Activated naive CD8-positive, alpha-beta T cell (primary cell): ENCODE data around the gene RAB24.
"Not testable (repeated sequence)": the region's sequence is repeated elsewhere in the genome, so short reads cannot be mapped to it uniquely, and the experiment has no call there.

Source experiments
- H3K27ac Mint-ChIP-seq: one replicate; pipeline ENCODE4 v1.8.0; 2021; ENCODE audit warnings: mixed read lengths
- H3K27me3 Mint-ChIP-seq: one replicate; pipeline ENCODE4 v1.8.0; 2021; ENCODE audit warnings: mixed read lengths
- H3K36me3 Mint-ChIP-seq: one replicate; pipeline ENCODE4 v1.8.0; 2021; ENCODE audit warnings: mixed read lengths
- H3K4me1 Mint-ChIP-seq: one replicate; pipeline ENCODE4 v1.8.0; 2021; ENCODE audit warnings: low read depth, mixed read lengths
- H3K4me3 Mint-ChIP-seq: one replicate; pipeline ENCODE4 v1.8.0; 2021; ENCODE audit warnings: mild to moderate bottlenecking, mixed read lengths
- H3K9me3 Mint-ChIP-seq: one replicate; pipeline ENCODE4 v1.8.0; 2021; ENCODE audit warnings: low read depth, mixed read lengths

The RAB24 gene

DNA sequence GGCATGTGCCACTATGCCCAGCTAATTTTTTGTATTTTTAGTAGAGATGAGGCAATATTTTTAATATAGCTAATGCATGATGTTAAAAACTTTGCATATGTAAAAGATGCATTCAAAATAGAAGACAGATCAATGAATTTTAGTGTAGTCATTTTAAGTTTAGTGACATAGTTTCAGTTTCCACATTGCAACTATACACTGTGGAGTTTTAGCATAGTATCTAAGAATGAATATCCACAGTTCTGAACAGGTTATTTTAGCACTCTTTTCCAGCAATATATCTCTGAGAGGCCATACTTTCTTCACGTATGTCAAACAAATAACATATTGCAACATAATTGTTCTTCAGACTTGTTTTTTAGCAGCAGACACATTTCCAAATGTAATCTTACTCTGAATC, 39.3 kb downstream of the RAB24 start:
- Mint-ChIP-seq H3K4me3 (no peak overlapping the region), H3K36me3 (peaks cover 11% of the 10 kb centered on the region), H3K4me1 (peaks cover 2% of the 10 kb centered on the region), H3K27me3 (no peaks in the 10 kb centered on the region), H3K27ac (no peak overlapping the region), H3K9me3 (no peaks in the 10 kb centered on the region)

DNA sequence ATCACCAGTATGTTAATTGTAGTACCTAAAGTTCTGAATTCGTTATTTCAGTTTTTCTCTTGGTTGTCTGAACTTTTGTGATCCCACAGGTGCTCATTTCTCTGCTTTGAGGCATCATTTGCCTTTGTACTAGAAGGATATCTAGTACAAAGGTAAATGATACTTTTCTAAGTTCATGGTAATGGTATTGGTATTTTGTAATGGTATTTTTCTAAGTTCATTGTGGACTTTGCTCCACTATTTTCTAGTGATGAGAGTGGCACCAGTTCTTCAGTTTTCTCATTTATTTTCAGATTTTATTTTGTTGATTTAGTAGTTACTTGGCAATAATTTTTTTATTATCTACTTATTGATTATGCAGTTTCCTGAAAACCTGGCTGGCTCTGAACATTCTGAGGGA, 42.0 kb downstream of the RAB24 start:
- Mint-ChIP-seq H3K27me3 (no peaks in the 10 kb centered on the region), H3K4me1 (peaks cover 2% of the 10 kb centered on the region), H3K36me3 (peaks cover 9% of the 10 kb centered on the region), H3K27ac (no peak overlapping the region), H3K4me3 (no peak overlapping the region), H3K9me3 (no peaks in the 10 kb centered on the region)

DNA sequence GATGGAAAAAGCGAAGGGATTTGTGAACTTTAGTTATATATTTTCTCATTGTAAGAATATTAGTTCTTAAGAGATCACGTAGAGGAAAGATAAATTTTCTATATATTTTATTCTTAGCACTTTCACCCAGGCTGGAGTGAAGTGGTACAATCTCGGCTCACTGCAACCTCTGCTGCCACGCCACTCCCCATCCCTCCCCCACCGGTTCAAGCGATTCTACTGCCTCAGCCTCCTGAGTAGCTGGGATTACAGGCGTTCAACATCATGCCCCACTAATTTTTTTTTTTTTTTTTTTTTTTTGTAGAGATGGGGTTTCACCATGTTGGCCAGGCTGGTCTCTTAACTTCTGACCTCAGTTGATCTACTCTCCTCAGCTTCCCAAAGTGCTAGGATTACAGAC, 42.6 kb downstream of the RAB24 start:
- Mint-ChIP-seq H3K4me3 (no peak overlapping the region), H3K27ac (no peak overlapping the region), H3K36me3 (peaks cover 9% of the 10 kb centered on the region), H3K4me1 (peaks cover 2% of the 10 kb centered on the region), H3K9me3 (no peaks in the 10 kb centered on the region), H3K27me3 (no peaks in the 10 kb centered on the region)

GRCh38 chr5:177258711-177259110, 44.8 kb downstream of the RAB24 start:
- peaks cover 12% of the 10 kb centered on the region for H3K36me3 Mint-ChIP-seq
- H3K27me3 Mint-ChIP-seq, H3K27ac Mint-ChIP-seq, H3K4me1 Mint-ChIP-seq, H3K4me3 Mint-ChIP-seq, H3K9me3 Mint-ChIP-seq: not testable (repeated sequence)

- no peak overlapping the region for H3K27ac Mint-ChIP-seq
- no peak overlapping the region for H3K4me3 Mint-ChIP-seq
- H3K27me3 Mint-ChIP-seq: no peaks in the 10 kb centered on the region
- peaks cover 2% of the 10 kb centered on the region for H3K4me1 Mint-ChIP-seq
- no peaks in the 10 kb centered on the region for H3K9me3 Mint-ChIP-seq
- peaks cover 6% of the 10 kb centered on the region for H3K36me3 Mint-ChIP-seq
Measured at GRCh38 chr5:177256296-177256695, 47.2 kb downstream of the RAB24 start.

DNA sequence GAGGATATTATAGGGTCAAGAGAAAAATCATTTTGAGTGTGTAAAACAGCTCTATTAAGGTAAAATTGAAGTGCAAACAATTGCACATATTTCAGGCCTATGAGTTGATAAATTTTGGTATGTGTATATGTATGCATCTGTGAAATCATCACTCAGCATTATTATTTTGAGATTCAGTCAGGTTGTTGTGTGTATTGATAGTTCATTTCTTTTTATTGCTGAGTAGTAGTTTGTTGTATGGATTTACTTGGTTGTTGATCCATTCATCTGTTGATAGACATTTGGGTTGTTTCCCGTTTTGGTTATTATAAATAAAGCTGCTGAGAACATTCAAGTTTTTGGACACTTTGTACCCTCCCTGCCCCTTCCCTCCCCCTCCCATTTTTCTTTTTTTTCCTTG, 50.3 kb downstream of the RAB24 start:
- H3K27ac Mint-ChIP-seq: peak overlapping the region; percentile 4
- H3K9me3 Mint-ChIP-seq: no peaks in the 10 kb centered on the region
- peaks cover 2% of the 10 kb centered on the region for H3K4me1 Mint-ChIP-seq
- H3K4me3 Mint-ChIP-seq: no peak overlapping the region
- H3K36me3 Mint-ChIP-seq: peaks cover 6% of the 10 kb centered on the region
- H3K27me3 Mint-ChIP-seq: no peaks in the 10 kb centered on the region
